ENCODE measurements around the gene KCNQ1OT1. TPM values are rescaled to one million over a fixed set of nuclear protein-coding genes. Genes with fewer than 3 reads are reported as not detected.

The KCNQ1OT1 gene
- total RNA-seq, 1 experiment from 2014 or later, result 1.2 TPM

GRCh38 chr11:2558397-2558796 is 141.4 kb downstream of the KCNQ1OT1 start:
- H2BK20ac ChIP-seq (ENCODE audit: low read depth, low read length, poor library complexity, severe bottlenecking), result no peak overlapping the region
- Mint-ChIP-seq H3K27ac (no peak overlapping the region), H3K9me3 (peaks cover 3 to 9% of the 10 kb centered on the region in 2 experiments), H3K36me3 (ENCODE audit: insufficient read depth in 1 of 3, low read depth in 3 of 3) (peaks cover 0 to 9% (median 3%) of the 10 kb centered on the region in 3 experiments; a peak in 3 of 7 replicates), H3K4me1 (peaks cover 11 to 20% of the 10 kb centered on the region in 2 experiments), H3K4me3 (no peak overlapping the region), H3K27me3 (ENCODE audit: low read depth) (peaks cover 80% of the 10 kb centered on the region)
- H2AFZ ChIP-seq (ENCODE audit: low read length), result no peak overlapping the region
- no peak overlapping the region for H3K14ac ChIP-seq (ENCODE audit: insufficient read depth, low read length)
- H3K56ac ChIP-seq (ENCODE audit: insufficient read length, low read depth, low read length), result no peak overlapping the region
- H3K27me3 ChIP-seq (ENCODE audit: insufficient read depth, low read length), result peaks cover 7% of the 10 kb centered on the region; the same call in 1 of the 2 replicates
- H3K79me2 ChIP-seq (ENCODE audit: insufficient read depth, low read length), result no peaks in the 10 kb centered on the region
- no peak overlapping the region for H2BK5ac ChIP-seq (ENCODE audit: insufficient read length, low read length)
- no peak overlapping the region for H2BK12ac ChIP-seq (ENCODE audit: insufficient read length, low read depth, low read length)
- H4K20me1 ChIP-seq (ENCODE audit: control insufficient read depth, insufficient read depth, insufficient read length), result no peaks in the 10 kb centered on the region
- no peak overlapping the region for H3K4me2 ChIP-seq (ENCODE audit: insufficient read depth, insufficient read length, low read length)
- H3K9me3 ChIP-seq (ENCODE audit: control insufficient read depth, low read depth, low read length), result no peaks in the 10 kb centered on the region
- DNase-seq, result no peak
- H2AK5ac ChIP-seq (ENCODE audit: insufficient read length, low read length), result no peak overlapping the region
- H4K5ac ChIP-seq (ENCODE audit: insufficient read length, low read depth, low read length), result no peak overlapping the region
- H4K91ac ChIP-seq (ENCODE audit: insufficient read length, low read depth, low read length), result no peak overlapping the region
- H2BK120ac ChIP-seq (ENCODE audit: low read depth, low read length, poor library complexity, severe bottlenecking), result no peak overlapping the region
- no peak overlapping the region for H2BK15ac ChIP-seq (ENCODE audit: low read depth, low read length)
- H3K27ac ChIP-seq (ENCODE audit: insufficient read length, low read depth, low read length), result no peak overlapping the region
- no peak overlapping the region for H3K23ac ChIP-seq (ENCODE audit: insufficient read length, low read depth, low read length)
- no peak overlapping the region for H4K8ac ChIP-seq (replicated peaks; ENCODE audit: insufficient read length, low read depth, low read length)
- H3K79me1 ChIP-seq (ENCODE audit: insufficient read depth, low read depth, low read length, poor library complexity, severe bottlenecking), result no peaks in the 10 kb centered on the region
- no peaks in the 10 kb centered on the region; the same call in 1 of the 2 replicates for H3K4me1 ChIP-seq (ENCODE audit: insufficient read depth, low read length)
- no peaks in the 10 kb centered on the region for H3K23me2 ChIP-seq (ENCODE audit: insufficient read length, low read depth, low read length, poor library complexity, severe bottlenecking)
- H3K9ac ChIP-seq (ENCODE audit: extremely low read depth, insufficient read length, low read length), result no peak overlapping the region
- TF ChIP-seq CTCF (conservative IDR thresholded peaks at IDR 0.05), result no peak
- no peak overlapping the region for H3K4ac ChIP-seq (ENCODE audit: low read depth, low read length)
- no CpG with 5 or more reads among the region's 17 CpGs for WGBS (ENCODE audit: extremely low coverage, insufficient read length, low lambda C conversion rate)
- no peak overlapping the region for H3T11ph ChIP-seq (ENCODE audit: low read length)
- H3K18ac ChIP-seq (ENCODE audit: insufficient read length, low read depth, low read length), result no peak overlapping the region

Other genes with a start within 250 kb of the KCNQ1OT1 start
- 15.4 and 17.8 TPM in 2 replicates for gene CDKN1C, start 185.8 kb upstream of the KCNQ1OT1 start, total RNA-seq (2021)
- gene PHLDA2, start 229.4 kb upstream of the KCNQ1OT1 start, total RNA-seq (2021), result 41.5 and 42.8 TPM in 2 replicates